Kidney tubule cell (primary cell): Measurements from ENCODE around the gene FOXO6.

ENCODE experiments used
- DNase-seq: peaks from one replicate; pipeline ENCODE4 v3.0.0-alpha.2; 2018; ENCODE audit warnings: low spot score

The FOXO6 gene

DNA sequence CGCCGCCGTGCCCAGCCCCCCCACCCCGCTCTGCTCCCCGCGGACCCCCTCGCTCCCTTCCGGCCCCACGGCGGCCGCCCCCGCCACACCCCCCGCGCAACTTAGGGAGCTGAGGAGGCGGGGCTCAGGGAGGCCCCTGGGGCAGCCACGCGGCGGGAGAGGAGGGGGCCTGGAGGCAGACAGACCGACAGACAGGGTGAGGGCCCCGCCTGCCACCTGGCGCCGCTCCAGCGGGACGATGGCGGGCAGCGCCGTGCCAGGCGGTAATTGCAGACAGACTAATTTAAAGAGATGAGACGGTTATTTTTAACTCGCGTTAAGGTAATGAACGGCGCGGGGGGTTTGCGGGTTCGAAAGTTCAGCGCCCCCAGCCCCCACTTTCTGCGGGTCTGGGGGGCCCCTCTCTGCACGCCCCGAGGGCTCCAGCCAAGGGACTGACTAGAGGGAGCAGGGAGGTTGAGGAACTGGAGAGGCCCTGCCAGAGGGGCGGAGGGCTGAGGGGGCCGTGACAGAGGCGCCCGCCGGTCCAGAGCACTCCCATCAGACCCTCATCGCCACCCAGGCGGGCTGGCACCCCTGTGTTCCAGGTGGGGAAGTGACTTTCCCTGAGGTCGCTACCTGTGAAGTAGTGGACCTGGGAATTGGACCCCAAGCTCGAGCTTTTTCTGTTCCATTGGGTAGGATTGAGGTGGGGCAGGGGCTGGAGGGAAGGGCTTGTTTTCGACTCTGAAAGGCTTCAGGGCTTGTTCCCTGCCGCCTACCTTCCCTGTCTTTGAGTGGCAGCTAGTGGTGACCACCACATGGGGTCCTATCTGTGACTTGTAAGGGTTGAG, 5.4 kb downstream of the FOXO6 start:
- DNase-seq: no peak

DNA sequence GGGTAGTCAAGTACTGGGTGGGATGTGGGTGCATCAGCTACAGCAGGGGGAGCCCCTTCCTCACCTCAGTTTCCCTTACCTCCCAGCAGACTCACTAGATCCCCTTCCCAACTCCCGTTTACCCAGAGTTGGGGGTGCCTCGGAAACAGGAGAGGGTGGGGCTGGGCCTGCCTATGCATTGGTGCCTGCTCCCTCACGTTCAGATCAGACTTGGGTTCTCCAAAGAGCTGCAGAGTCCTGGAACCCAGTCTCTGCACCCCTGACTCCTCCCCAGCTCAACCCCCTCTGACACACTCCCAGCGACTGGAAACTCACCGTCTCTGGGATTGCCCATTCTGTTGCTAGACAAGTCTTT, 6.0 kb downstream of the FOXO6 start:
- DNase-seq: no peak

- DNase-seq: no peak
Observed at GRCh38 chr1:41368366-41368765, 7.1 kb downstream of the FOXO6 start.

- no peak for DNase-seq
Observed at GRCh38 chr1:41368801-41369200, 7.6 kb downstream of the FOXO6 start.

DNA sequence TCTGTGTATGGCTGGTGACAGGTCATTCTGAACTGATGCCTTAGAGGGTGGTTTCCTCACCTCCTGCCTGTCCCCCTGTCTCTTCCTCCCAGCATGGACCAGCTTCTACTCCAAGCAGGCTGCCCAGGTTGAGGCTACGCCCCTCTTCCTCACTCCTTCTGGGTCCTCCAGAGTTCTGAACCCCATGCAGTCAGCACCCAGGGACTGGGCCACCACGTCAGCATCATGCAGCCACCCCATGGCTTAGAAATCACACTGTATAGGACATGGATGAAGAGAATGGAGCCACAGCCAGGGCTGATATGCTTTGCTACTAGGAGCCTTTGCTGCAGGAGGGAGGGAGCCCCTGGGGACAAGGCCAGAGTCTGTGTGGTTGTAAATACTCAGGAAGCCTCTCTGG, 8.3 kb downstream of the FOXO6 start:
- DNase-seq: no peak

- no peak for DNase-seq
Observed at GRCh38 chr1:41370225-41370624, 9.0 kb downstream of the FOXO6 start.

DNA sequence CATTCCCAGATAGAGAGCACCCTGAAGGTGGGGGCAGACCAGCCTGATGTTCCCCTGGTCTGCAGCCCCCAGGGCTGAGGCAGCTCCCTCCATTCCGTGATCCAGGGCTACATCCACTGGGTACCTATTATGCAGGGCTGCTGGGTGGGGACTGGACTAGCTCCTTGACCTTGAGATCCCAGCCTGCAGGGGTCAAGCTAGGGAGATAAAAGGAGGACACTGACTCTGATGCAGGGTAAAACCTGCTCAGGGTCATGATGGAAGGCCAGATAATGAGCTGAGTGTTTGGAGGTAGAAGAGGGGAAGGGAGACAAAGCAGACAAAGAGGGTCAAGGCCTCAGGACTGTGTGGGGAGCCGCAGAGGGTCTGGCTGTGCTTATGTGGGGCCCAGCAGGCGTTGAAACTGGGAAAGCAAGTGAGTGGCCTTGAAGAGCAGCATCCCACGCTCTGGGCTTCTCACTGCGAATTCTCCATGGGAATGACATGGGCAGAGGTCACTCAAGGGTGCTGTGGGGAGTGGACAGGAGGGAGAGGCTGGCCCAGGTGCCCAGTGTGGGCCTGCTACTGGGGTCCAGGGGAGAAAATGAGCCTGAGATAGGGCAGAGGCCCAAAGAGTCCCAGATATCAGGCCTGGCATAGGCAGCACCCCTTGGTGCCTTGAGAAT, 9.7 kb downstream of the FOXO6 start:
- DNase-seq: no peak

- no peak for DNase-seq
Observed at GRCh38 chr1:41371630-41372599, 10.7 kb downstream of the FOXO6 start.

- no peak for DNase-seq
Observed at GRCh38 chr1:41372600-41372993, 11.4 kb downstream of the FOXO6 start.

DNA sequence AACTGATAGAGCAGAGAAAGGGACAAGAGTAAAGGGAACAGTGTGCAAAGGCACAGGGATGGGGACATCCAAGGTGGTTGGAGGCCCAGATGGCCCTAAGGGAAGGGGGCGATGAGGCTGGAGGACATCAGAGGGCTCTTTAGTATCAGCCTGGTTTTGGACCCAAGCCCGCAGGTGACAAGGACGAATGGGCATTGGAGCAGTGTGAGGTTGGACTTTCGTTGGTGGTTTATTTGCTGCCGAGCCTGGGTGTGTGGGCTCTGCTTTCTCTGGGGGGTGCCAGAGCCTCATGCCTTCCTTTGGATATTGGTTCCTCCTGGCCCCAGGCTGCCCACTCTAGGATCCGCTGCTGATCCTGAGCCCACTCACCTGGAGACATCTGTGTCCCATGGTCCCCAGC, 12.1 kb downstream of the FOXO6 start:
- no peak for DNase-seq

DNA sequence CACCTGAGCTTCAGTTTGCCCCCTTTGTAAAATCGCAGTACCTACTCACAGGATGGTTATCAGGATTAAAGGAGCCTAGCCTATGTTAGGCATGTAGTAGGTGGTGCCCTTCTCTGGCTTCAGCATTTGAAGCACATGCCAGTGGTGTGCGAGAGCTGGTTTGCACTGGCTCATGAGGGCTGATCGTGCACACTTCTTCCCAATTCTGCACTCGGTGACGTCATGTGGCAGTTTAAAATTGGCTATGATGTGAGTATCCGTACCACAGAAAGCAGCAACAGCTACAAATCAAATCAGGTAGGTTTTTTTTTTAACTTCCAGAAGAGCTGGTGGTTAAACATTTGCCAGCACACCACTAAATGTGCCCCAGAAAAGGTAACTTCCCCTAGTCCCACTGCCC, 13.5 kb downstream of the FOXO6 start:
- no peak for DNase-seq

DNA sequence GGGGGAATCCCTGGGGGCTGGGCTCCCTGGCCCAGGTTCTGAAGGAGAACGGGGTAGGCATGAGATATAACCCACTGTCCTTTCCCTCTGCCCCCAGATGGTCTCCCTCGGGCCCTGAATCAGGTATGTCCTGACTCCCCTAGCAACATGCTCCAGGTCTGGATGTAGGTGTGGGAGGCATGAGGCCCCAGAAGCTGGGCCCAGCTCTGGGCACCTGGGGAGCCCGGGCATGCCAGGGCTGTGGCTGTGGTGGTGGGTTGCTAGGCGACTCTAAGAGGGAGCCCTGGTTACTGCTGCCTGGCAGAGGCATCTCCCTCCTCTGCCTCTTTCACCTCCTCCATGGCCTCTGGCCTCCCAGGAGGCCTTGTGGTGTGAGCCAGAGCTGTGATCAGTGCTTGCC, 16.2 kb downstream of the FOXO6 start:
- DNase-seq: no peak

DNA sequence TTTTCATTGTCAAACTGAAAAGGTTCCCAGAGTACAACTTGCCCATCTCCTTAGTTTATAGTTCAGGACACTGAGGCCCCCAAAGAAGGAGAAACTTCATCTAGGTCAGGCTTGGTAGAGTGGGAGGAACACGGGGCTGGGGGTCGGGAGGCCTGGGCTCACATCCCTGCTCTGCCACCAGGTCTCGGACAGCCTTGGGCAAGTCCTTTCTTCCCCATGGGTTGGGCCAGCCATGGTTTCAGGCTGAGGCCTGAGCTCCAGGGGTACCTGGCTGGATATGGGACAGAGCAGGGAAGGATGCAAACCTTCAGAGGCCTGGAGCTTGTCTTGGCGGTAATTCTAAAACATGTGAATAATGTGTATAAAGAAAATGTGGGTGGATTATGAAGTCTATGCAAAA, 17.0 kb downstream of the FOXO6 start:
- no peak for DNase-seq

DNA sequence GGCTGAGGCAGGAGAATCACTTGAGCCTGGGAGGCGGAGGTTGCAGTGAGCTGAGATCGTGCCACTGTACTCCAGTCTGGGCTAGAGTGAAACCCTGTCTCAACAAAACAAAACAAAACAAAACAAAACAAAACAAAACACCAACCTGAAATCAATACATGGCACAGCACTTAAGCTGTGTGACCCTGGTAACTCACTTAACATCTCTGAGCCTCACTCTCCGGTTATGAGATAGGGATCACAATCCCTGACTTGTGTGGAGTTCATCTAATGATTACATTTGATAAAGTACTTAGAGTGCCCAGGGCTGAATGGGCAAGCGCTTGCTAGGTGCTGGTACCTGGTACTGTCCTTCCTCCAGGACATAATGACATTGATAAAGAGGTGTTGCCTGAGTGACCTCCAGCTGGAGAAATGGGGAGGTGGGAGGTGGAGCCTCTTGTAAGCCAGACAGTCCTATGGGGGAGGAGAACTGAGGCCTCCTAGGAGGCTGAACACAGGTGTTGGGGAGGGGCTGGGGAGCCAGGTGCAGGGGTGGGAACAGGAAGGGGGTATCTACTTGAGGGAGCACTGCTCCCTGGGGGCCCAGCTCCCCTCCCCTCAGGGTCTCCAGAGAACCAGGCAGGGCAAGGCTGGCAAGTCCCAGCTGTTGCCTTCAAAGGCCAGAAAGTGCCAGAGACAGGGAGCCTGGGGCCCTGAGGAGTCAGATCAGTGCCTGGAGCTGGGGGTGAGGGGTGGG, 17.9 kb downstream of the FOXO6 start:
- no peak for DNase-seq

- DNase-seq: no peak
Observed at GRCh38 chr1:41379738-41380130, 18.5 kb downstream of the FOXO6 start.

GRCh38 chr1:41380195-41380594, 19.0 kb downstream of the FOXO6 start:
- DNase-seq: no peak

DNA sequence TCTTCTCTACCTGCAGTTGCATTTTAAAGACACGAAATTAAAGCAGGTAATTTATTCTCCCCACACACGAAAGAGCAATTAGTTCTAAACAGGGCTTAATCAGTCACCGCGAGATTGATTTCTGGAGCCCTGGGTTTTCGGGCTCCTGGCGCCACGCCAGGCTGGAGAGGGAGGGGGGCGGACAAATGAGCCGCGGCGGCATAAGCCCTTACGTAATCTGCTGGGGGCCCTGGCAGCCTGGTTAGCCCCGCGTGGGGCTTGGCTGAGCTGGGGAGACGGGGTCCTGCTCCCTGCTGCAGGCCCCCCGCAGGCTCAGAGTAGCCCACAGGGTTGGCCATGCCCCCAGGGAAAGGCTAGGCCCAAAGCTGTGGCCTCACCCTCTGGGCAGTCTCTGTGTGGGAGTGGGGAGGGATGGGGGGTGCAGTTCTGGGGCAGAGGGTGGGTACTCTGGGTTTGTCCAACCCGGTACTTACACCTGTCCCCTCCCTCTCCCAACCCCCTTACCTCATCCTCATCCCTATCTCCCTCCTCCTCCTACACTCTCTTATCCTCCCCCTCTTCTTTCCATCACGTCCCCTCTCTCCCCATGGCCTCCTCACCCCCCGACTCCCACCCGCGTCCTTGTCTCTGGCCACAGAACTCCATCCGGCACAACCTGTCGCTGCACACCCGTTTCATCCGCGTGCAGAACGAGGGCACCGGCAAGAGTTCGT, 19.9 kb downstream of the FOXO6 start:
- DNase-seq: no peak

DNA sequence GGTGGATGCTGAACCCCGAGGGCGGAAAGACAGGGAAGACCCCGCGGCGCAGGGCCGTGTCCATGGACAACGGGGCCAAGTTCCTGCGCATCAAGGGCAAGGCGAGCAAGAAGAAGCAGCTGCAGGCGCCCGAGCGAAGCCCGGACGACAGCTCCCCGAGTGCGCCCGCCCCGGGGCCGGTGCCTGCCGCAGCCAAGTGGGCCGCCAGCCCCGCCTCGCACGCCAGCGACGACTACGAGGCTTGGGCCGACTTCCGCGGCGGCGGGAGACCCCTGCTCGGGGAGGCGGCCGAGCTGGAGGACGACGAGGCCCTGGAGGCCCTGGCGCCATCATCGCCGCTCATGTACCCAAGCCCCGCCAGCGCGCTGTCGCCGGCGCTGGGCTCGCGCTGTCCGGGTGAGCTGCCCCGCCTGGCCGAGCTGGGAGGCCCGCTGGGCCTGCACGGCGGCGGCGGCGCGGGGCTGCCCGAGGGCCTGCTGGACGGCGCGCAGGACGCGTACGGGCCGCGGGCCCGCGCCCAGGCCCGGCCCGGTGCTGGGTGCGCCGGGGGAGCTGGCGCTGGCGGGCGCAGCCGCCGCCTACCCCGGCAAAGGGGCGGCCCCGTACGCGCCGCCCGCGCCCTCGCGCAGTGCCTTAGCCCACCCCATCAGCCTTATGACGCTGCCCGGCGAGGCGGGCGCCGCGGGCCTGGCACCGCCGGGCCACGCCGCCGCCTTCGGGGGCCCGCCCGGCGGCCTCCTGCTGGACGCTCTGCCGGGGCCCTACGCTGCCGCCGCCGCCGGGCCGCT, 20.7 kb downstream of the FOXO6 start:
- DNase-seq: peak; percentile 54

DNA sequence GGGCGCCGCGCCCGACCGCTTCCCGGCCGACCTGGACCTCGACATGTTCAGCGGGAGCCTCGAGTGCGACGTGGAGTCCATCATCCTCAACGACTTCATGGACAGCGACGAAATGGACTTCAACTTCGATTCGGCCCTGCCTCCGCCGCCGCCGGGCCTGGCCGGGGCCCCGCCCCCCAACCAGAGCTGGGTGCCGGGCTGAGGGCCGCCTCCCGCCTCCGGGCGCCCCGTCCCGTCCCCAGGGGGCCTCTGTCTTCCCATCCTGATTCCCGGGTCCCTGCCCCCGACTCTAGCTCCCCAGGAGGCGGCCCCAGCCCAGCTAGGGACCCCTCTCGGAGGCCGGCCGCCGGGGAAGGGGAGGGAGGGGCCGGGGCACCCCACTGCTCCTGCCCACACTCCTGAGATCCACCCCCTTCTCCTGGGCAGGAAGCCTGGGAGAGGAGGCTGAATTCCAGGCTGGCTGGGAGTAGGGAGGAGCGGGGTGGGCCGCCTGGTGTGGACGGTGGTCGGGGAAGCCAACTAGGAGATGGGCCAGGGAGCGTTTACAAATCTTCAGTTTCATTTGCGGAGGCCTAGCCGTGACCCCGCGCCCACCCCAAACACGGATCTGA, 21.4 kb downstream of the FOXO6 start:
- peak; percentile 52 for DNase-seq
